GM10266 (cell line): ENCODE results near the gene TRAM2.

Experiments used
- DNase-seq: peaks from one replicate; pipeline ENCODE4 v3.0.0; 2012; ENCODE audit errors: extremely low spot score
- TF ChIP-seq, protein P1 (sequence below): IDR thresholded peaks from 2 replicates; pipeline ENCODE4 v1.5.1; 2012; ENCODE audit warnings: mild to moderate bottlenecking, low read depth; ENCODE audit not compliant: control insufficient read depth, insufficient read depth; ENCODE audit errors: missing control alignments

The TRAM2 gene

DNA sequence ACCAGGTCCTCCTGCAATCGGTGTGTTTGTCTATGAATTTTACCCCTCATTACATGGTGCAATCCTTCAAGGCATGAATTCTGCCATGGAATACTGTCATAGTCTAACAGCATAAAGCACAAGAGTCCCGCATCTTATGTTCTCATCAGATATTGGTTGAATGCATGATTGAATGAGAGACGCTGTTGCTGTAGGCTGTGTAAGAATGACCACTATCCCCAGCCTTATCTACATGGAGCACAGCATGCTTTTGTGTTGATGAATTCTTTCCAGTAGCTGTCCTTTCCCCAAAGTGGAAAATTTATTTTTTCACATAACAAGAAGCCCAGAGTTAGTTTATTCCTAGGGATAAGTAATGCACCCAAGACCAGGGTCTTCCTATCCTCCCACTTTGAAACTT, 5.6 kb upstream of the TRAM2 start:
- DNase-seq, result no peak
- TF ChIP-seq, protein P1, sequence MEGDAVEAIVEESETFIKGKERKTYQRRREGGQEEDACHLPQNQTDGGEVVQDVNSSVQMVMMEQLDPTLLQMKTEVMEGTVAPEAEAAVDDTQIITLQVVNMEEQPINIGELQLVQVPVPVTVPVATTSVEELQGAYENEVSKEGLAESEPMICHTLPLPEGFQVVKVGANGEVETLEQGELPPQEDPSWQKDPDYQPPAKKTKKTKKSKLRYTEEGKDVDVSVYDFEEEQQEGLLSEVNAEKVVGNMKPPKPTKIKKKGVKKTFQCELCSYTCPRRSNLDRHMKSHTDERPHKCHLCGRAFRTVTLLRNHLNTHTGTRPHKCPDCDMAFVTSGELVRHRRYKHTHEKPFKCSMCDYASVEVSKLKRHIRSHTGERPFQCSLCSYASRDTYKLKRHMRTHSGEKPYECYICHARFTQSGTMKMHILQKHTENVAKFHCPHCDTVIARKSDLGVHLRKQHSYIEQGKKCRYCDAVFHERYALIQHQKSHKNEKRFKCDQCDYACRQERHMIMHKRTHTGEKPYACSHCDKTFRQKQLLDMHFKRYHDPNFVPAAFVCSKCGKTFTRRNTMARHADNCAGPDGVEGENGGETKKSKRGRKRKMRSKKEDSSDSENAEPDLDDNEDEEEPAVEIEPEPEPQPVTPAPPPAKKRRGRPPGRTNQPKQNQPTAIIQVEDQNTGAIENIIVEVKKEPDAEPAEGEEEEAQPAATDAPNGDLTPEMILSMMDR, result no peak

DNA sequence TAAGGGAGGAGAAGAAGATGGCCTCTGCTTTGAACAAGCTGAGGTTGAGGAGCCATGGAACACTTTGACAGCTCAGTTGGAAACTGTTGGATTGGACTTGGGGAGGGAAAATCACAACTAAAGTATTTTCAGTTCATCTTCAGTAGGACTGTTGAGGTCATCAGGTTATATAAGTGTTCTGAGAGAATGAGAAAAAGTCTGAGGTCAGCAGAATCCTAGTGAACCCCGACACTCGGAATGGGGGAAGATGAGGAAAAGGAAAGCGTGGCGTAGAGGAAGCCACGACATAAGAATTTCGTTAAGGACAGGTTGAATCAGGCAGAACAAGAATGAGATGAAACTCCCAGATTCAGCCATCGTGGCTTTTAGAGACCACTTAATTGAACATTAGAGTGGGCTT, 4.0 kb upstream of the TRAM2 start:
- TF ChIP-seq, protein P1, result no peak
- DNase-seq, result no peak

DNA sequence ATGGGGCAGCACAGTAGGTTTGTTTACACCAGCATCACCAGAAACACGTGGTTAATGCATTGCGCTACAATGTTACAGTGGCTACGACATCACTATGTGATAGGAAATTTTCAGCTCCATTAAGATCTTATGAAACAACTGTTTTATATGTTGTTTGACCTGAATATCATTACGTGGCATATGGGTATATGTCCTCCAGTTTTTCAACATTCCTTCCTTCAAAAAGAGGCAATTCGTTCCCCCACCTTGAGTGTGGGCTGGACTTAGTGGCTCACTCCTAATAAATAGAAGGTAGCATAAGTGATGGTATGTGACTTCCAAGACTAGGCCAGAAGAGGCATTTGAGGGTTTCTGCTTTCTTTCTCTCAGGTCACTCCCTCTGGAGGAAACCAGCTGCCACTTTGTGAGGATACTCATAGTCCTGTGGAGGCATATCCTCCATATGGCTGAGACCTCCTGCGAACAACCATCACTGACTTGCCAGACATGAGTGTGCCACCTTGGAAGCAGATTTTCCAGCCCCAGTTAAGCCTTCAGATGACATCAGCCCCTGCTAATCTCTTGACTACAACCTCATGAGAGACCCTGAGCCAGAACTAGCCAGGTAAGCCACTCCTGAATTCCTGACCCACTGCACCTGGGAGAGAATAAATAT, 2.3 kb upstream of the TRAM2 start:
- TF ChIP-seq, protein P1, result no peak

DNA sequence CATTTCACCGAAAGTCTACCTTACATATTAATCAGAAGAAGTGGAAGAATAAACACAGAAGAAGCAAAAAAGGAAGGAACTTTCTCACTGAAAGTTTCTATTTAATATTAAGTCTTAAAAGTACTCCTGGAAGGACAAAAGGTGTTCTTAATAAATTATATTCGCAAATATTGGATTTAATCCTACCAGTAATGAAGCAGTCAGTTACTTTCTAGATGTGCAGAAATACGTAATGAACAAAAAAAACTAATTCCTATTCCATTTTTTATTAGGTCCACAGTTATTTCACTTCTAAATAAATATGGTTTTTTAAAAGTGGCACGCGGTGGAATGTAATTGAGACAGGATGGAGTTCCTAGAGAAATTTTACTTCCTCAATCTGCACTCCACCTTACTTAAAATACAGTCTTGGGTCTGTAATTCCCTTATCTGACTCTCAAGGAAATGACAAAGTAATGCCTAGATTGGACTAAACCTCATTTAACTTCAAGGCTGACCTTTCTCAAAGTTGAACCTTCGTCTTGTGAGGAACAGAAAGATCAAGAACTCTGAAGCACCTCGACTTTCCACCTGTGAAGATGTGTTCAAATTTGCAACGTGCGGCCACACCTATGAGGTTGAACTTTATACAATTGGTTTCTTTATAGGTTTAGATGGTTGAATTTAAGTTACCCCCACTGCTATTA, 1.1 kb upstream of the TRAM2 start:
- no peak for DNase-seq
- TF ChIP-seq, protein P1, result no peak

More for the DNA sequence above, 2.3 kb upstream of the TRAM2 start:
- DNase-seq, result no peak

DNA sequence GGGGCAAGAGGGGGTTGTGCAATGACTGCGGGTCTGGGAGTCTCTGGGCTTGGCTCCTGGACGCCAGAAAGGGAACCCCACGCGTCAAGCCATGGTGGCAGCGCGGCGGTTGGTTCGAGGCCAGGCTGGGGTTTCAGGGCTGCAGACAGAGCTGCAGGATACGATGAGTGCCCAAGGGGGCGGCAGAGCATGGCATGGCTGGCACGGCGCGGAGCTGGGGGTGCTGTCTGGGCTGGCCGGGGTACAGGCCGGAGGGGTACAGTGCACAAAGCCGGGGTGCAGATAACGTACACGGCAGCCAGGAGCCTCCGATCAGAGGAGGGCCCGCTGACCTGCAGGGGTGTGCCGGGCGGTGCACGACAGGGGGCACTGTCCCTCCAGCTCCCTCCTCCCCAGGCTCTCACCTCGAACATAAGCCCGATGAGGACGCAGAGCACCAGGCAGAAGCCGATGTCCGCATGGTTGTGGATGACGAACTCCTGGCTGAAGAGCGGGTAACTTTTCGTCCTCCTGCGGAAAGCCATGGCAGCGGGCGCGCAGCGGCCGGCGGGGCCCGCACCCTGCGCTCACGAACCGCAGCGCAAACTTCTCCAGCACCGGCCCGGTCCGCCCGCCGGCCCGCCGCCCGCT, 353 bp downstream of the TRAM2 start:
- TF ChIP-seq, protein P1, result peak; percentile 69
- DNase-seq, result peak; percentile 75

DNA sequence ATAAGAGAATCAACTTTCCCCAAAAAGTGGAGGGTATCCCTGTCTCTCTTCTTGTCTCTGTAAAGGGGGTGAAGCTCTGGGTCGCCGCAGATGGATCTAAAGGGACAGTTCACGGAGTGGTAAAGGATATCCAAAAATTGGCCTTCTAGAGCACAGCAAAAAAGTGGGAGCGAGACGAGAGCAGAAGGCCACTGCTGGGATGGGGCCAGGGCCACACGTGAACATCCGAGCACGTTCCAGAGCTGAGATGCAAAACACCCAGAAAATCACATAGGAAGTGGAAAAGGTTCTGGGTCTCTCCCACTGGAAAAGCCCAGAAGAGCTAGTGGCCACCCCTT, 837 bp downstream of the TRAM2 start:
- TF ChIP-seq, protein P1, result no peak
- DNase-seq, result no peak

DNA sequence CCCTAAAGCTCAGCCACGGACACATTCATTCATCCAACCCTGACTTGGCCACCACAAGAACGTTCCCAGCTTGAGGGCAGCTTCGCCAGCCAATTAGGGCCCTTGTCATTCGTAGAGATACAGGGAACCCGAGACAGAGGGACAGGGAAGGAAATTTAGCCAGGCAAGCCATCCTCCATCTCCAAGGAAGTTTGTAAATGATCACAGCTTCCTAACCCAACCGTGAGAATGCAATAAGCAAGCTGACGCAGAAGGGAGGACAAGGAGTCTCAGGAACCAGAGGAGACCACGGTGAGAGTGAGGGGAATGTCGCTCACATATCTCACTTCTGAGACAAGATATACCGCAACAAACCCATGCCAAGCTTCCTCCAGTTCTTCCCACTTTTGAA, 1.4 kb downstream of the TRAM2 start:
- TF ChIP-seq, protein P1, result no peak
- DNase-seq, result no peak
